Ureter (tissue), 1 donor: Measurements from ENCODE around the gene GUK1. TPM values are rescaled to one million over a fixed set of nuclear protein-coding genes. Genes with fewer than 3 reads are reported as not detected.

Source experiments
- DNase-seq: peaks from one replicate; pipeline ENCODE4 v3.0.0-alpha.2; 2020; ENCODE audit warnings: low spot score
- total RNA-seq: library from RNA; stranded (reverse); gene quantifications from one replicate; pipeline ENCODE4 v1.2.4, GENCODE V29; 2023
- donor health status: DM: yes; HTN: yes; CAD: no.

The GUK1 gene
- total RNA-seq, 1 donor from 2014 or later, result 182 TPM

DNA sequence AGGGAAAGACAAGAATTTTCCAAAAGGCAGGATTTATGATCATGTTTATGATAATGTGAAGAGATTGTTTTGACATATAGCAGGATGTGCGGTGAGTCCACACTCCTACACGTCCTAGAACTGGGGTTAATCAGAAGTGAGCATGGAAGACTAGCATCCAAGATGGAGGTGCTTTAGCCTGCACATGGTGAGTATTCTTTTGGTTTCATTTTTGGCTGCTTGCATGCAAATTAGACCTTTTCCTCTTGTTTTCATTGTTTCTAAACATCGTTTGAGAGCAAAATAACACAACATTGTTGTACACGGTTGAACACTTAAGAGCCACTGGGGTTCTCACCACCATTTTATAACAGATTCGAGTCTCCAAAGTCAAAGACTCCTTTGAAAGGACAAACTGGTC lies 14.9 kb upstream of the GUK1 start:
- no peak for DNase-seq

DNA sequence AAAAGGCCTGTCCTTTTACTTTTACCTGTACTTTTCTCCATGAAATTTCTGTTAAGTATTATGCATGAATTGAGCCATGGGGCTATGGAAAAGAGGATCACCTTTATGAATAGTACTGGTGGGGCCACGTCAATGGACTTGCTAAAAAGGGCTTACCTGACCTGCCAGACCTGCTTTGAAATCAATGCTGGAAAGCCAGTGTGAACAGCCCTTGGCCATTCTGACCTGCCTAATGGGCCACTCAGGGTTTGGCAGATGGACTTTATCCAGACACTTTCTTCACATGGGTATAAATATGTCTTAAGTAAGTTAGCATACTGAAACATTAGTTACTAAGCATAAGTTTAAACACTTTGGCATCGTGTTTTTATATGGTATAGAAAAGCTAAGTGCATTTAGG lies 8.3 kb upstream of the GUK1 start:
- no peak for DNase-seq

DNA sequence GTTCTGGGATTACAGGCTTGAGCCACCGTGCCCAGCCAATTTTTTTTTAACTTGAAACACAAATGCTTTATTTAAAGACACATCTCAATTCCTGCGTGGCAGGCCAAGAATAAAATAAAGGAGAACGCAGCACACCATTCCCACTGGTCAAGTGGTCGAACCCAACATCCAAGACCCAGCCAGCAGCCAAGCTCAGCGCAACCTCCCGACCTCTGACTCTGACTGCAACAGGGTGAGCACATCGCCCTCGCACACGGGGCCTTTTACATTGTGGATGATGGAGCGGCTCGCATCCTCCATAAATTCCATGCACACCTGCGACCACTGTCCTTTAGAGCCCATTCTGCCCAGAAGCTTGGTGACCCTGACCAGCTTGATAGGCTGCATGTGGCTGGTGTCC lies 5.5 kb upstream of the GUK1 start:
- DNase-seq, result no peak

DNA sequence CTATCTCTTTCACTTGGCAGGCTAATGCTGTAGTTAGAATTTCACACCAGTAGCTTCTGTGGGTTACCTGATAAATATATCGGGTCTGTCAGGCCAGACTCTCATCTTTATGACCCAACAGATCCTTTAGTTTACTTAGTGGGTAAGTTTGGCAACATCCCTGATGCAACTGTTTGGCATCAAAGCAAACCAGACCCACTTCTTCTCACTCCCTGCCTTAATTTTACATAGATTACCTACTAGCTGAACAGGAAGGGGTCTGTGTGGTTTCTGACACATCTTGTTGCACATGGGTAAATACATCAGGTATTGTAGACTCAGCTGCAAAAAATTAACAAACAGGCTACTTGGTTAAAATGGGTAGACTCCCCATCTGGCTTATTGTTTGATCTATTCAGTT lies 3.2 kb upstream of the GUK1 start:
- DNase-seq, result no peak

DNA sequence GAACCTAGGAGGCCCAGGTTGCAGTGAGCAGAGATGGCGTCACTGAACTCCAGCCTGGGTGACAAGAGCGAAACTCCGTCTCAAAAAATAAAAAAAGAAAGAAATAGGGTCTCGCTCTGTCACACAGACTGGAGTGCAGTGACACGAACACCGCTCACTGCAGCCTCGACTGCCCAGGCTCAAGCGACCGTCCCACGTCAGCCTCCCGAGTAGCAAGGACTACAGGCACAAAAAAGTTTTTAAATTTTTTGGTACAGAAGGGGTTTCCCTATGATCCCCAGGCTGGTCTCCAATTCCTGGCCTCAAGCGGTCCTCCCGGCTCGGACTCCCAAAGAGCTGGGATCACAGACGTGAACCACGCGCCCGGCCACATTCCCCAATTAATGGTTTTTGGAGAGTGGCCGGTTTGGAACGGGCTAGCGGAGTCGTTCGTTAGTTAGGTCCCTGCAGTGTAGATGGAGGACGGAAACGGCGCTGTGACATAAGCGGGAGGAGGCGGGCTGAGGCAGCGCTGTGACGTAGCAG lies 611 bp upstream of the GUK1 start:
- DNase-seq, result no peak

DNA sequence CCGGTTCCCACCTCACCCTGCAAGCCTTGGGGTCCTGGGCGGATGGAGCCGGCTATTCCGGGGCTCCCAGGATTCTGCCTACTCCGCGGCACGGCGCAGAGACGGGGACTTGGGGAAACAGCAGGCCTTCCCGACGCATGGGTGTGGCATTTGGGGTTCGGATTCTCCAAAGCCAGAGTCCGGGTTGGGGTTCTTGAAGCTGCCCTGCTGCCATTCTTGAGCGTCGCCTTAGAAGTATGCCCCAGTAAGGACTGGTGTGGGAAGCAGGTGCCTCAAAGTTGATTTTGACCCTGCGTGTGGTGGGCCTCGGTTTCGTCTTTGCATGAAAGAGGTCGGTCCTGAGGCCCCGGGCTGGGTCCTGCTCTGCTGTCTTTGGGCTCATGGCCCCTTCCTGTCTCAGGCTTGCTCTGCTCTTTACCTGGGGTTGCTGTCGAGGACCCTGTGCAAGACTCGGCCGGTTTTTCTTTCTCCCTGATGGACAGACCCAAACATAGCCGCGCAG lies 696 bp downstream of the GUK1 start:
- DNase-seq, result no peak

DNA sequence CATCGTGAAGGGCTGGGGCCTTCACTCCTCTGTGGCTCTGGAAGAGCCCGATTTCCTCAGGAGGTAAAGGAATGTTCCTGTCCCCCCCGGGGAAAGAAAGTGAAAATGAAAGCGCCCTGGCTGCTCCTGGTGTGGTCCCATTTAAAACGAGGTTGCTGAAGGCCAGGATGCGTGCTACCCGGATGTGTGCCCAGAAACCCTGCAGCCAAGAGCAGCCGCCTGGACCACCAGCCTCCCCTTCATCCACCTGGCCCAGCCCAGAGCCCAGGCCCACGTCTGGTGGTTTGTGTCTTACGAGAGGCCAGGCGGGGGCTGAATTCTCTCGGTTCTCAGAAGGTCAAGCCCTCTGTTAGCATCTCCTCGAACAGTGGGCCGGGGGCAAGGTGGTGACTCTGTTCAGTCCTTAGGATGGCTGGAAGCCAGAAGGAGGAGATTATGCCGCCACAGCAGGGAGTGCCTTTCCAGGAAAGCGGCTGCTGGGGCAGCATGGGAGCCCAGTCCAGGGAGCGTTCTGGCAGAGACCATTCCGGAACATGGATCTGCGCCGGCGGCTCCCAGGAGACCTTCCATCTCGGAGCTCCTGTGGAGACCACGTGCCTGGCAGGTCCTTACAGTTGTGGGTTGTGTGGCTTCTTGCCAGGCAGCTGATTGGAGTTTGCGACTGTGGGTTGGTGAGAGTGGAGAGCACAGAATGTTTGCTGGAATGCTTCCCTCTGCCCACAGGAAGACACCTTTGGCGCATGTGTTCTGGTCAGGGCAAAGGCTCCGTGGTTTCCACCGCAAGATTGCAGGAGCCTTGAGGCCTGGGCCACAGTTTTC lies 1.4 kb downstream of the GUK1 start:
- DNase-seq, result peak; percentile 48

DNA sequence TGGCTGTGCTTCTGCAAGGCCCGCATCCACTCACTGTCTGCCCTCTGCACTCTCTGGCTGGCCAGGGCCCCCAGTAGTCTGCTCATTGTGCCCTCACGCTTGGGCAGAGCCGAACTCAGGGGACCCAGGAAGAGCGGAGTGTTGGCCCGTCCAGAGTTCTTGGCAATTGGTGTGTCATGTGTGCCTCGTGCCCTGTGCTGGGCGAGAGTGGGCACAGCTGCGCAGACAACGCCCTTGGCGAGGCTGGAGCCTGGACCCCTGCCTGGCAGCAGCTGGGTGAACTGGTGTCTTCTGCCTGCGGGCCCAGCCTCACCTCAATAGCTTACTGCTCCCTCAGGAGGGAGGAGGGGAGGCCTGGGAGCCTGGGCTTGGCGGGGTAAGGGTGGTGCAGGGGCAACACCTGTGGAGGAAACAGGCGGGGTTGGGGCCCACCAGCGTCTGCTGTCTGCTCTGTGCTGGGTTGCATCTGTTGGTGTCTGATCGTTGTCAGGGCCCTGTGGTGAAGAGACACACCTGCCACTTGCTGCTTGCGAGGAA lies 2.1 kb downstream of the GUK1 start:
- DNase-seq, result peak; percentile 48

DNA sequence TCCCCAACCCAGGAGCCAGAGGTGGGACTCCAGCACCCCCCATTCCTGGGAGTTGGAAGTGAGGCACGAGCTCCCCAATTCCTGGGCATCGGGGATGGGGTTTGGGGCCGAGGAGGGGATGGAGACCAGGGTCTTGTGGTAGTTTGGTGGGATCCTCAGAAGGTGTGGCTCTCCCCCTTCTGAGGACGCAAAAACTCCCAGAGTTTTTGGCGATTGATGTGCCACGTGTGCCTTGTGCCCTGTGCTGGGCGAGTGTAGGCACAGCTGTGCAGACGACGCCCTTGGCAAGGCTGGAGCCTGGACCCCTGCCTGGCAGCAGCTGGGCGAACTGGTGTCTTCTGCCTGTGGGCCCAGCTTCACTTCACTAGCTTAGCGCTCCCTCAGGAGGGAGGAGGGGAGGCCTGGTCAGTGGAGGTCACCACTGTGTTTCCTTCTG lies 2.6 kb downstream of the GUK1 start:
- peak; percentile 43 for DNase-seq

DNA sequence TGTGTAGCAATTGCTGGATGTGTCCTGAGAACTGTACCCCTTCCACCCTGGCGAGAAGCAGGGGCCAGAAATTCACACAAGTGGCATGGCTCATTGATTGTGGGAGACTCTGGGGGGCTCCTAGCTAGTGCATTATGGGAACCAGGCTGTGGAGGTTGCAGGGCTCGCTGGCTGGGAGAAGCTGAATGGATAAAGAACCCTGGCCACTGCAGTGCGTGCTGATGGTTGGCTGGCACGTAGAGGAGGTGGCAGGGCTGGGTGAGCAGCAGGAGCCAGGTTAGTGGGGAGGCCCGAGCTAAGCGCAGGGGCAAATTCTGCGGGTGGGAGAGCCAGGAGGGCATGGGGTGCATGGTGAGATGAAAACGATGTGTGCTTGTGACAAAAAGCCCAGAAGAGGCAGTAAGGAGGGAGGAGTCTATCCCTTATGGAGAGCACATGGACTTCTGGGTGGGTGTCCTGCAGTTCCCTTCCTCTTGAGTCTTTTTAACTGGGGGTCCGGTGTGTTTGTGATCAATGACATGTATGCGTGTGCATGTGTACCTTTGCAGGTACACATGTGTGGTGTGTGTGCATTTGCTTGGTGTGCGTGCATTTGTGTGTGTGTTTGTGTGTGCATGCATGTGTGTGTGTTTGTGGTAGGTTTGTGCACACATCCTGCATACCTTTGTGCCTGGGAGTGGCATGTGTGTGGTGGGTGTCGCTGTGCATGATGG lies 3.6 kb downstream of the GUK1 start:
- no peak for DNase-seq

DNA sequence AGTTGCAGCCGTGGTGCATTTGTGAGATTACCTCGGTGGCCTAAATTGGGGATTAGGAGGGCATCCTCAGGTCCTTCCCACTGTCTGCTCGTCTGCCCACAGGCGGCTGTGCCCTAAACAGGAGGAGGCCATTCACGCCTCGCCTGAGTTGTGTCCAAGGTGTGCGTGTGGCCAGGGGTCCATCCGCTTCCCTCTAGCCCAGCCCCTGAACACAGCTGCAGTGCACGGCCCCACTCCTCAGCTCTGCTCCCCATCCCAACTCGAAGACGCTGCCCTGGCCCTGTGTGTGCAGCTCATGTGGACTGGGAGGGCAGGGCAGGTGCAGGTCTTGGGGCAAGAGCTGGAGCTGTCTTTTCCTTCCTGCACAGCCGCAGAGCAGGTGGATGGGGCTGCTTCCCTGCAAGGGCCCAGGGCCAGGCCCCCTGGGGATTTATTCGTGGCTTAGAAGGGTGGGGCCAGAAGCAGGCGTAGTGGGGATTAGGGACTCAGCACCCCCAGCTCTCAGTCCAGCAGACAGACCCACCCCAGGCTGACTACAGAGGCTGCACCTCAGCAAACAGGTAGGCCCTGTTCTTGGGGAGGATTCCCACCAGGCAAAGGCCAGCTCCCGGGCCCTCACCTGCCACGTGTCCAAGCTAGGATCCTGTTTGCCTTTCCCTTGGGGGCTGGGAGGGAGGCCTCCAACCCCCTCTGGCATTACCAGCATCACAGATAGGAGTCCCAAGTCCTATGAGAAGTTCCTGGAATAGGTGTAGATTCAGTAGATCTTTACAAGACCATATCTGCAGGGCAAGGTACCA lies 4.3 kb downstream of the GUK1 start:
- DNase-seq, result peak; percentile 41

DNA sequence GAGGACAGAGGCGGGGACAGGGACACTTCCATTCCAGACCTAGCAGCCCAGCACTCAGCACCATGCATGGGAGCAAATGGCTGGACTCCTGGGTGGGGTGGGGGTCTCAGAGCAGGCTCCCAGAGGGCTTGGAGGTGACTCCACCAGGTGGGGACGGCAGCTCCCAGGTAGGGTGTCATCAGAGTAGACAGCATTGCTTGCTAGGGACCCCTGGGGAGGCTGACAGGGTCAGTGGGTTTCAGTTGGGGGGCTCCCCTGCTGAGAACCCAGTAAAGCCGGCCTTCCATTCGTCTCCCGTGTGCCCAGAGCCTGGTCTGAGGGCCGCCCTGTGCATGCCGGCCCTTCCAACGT lies 4.9 kb downstream of the GUK1 start:
- DNase-seq, result no peak

DNA sequence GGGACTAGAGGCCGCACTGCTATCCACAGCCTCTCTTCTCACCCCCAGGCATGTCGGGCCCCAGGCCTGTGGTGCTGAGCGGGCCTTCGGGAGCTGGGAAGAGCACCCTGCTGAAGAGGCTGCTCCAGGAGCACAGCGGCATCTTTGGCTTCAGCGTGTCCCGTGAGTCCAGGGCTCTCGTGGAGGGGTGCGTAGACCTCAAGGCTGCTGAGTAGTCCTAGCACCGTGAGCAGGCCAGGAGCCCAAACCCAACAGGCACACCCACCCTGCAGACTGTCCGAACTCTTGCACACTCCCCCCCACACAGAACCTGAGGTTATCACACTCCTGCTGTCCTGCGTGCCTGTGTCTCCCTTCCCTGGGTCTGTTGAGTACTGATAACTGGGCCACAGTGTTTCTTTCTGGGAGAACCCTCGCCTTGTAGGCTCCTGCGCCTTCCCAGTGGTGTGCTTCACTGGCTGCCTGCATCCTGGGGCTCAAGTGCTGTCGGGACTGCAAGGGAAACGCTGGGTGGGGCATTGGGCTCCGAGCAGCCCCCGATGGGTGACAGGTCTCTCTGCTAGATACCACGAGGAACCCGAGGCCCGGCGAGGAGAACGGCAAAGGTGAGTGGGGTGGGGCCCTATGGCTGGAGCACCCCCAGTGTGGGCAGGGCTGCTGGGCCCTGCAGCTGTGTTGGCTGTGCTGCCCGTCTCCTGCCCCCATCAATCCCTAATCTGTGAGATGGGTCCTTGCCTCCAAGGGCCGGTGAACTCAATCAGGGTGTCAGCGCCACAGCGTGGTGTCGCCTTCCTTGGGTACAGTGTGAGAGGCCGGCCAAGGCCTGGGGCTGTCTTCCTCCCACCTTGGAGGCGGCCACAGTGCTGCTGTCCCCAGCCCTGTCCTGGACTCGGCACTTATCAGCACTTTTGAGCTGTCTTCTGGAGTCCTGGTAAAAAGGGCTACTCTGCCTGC lies 5.7 kb downstream of the GUK1 start:
- DNase-seq, result peak; percentile 43

DNA sequence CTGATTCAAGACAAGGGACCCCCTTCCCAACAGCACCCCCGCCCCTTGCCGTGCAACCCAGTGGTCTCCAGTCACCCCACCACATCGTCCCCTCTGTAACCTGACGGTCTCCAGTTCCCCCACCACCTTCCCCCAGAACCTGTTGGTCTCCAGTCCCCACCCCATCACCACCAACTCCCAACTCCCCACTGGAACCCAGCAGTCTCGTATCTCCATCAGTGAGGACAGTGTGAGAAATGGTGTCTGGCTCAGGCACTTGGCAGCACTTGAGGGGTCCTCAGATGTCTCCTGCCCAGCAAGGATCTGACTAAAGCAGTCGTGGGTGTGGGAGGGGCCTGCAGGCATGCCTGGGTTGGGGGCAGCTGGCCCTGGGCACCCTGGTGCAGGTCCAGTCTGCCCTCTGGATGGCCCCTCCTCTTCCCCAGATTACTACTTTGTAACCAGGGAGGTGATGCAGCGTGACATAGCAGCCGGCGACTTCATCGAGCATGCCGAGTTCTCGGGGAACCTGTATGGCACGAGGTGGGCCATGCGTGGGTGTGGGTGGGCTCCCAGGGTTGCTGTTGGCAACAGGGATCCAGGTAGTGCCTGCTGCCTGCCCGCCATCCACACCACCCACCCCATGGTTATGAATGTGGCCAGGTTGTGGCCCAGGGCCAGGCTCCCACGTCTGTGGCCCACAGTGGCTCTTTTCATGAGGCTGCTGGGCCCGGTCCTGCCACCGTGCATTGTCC lies 6.5 kb downstream of the GUK1 start:
- DNase-seq, result peak; percentile 41

DNA sequence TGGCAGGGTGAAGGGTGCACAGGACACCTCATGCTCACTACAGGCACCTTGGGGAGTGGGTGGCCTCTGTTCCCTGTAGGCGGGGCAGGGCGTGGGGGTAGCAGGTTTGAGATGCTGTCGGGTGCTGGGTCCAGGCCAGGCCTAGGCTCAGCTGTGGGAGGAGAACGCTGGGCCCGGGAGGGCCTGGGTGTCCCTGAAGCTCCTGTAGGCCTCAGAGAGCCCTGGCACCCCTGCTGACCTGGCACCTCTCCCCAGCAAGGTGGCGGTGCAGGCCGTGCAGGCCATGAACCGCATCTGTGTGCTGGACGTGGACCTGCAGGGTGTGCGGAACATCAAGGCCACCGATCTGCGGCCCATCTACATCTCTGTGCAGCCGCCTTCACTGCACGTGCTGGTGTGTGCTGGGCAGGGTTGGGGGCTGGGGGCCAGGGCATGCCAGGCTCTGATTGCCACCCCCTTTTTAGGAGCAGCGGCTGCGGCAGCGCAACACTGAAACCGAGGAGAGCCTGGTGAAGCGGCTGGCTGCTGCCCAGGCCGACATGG lies 7.1 kb downstream of the GUK1 start:
- DNase-seq, result no peak

DNA sequence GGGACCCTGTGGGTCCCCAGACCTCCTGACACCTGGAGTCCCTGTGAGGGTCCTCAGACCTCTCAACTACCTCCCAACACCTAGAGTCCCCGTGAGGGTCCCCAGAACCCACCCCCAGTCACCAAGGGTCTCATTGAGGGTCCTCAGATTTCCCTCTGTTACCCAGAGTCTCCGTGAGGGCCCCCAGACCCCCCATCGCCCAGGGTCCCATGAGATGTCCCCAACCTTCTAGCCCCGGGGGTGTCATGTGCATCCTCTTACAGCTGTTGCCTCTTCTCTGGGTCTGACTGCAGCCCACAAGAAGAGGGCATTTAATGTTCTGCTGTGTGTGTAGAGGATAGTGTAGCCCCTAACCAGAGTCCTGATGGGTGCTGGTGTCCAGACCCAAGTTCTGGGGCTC lies 7.7 kb downstream of the GUK1 start:
- DNase-seq, result no peak

DNA sequence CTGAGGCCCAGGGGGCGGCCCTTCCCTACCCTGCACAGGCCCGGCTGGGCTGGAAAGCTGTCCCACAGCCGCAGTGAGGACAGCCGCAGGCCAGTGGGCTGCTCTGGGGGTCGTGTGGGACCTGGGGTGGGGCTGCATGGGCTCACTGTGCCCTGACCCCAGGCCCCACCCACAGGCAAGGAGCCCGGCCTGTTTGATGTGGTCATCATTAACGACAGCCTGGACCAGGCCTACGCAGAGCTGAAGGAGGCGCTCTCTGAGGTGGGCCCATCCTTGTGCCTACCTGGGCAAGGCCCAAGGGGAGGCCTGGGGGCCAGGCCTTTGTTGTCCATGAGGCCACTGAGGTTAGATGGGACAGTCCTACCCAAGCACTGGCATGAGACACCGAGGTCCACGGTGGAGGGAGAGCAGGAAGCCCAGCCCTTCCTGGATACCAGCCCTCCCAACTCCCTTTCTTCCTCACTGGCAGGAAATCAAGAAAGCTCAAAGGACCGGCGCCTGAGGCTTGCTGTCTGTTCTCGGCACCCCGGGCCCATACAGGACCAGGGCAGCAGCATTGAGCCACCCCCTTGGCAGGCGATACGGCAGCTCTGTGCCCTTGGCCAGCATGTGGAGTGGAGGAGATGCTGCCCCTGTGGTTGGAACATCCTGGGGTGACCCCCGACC lies 8.2 kb downstream of the GUK1 start:
- peak; percentile 49 for DNase-seq

DNA sequence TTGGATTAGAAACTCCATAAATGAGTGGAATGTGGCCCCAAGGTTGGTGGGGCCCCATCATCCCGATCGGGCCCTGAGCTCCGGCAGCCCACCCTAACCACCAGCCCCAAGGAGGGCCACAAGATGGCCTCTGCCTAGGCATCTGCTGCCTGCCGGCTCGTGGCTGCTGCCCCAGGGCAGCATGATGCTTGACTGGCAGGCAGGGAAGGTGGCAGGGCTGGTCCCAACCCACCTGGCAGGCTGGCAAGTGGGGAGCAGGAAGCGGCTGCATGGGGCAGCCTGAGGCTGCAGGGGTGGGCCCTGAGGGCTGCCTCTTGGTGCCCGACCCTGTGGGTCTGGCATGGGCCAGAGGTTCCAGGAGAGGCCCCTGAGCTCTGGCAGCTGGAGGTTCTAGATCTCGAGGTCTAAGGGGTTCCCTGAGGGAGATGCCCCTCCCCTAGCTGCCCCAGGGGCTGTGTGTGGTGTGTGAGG lies 8.9 kb downstream of the GUK1 start:
- peak; percentile 46 for DNase-seq
